ENCODE data around the gene ABHD1.

- no peak for TF ChIP-seq CTCF (IDR thresholded peaks at IDR 0.05; ENCODE audit: poor library complexity, severe bottlenecking)
- no peak for TF ChIP-seq POLR2AphosphoS5 (IDR thresholded peaks at IDR 0.05)
- TF ChIP-seq EP300 (conservative IDR thresholded peaks at IDR 0.05; ENCODE audit: poor library complexity, severe bottlenecking), result no peak
- TF ChIP-seq EZH2 (IDR thresholded peaks at IDR 0.05; ENCODE audit: borderline replicate concordance, insufficient read depth, low read length, poor library complexity, severe bottlenecking), result no peak
- TF ChIP-seq SMC3 (conservative IDR thresholded peaks at IDR 0.05; ENCODE audit: poor library complexity), result no peak
- TF ChIP-seq REST (IDR thresholded peaks at IDR 0.05; ENCODE audit: borderline replicate concordance), result no peak
- no peak for TF ChIP-seq RAD21 (conservative IDR thresholded peaks at IDR 0.05)
- no peak for TF ChIP-seq MXI1 (conservative IDR thresholded peaks at IDR 0.05; ENCODE audit: poor library complexity, severe bottlenecking)
These were observed 14.5 kb downstream of the ABHD1 start for GRCh38 chr2:27138111-27138510.

All from neural cell (in vitro differentiated cells).